ENCODE measurements around the gene KLHL41.

Gene KLHL41

DNA sequence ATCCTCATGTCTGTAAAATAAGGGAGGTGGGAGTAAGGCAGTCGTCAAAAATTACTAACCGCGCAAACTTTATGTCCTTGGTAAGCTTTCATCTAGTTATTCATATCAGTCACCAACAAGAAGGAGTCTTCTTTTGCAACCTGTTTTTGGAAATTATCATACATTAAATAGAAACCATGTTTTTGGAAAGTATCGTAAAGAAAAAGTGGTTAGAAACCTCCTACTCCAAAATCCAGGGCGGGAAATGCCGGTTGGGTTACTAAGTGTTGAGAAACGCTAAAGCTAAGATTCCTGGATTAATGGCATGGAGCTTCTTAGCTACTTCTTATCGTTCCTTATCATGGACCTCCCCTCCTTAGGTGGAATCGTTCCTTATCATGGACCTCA is 29.4 kb upstream of the KLHL41 start:
- H3K4me3 ChIP-seq (ENCODE audit: low read depth, low read length): peak overlapping the region; percentile 62
- DNase-seq (ENCODE audit: low read depth): no peak
- in situ Hi-C loops (cut with HindIII; ENCODE audit: low sequenced_read_pairs): no loop called here
- TF ChIP-seq, protein P1, sequence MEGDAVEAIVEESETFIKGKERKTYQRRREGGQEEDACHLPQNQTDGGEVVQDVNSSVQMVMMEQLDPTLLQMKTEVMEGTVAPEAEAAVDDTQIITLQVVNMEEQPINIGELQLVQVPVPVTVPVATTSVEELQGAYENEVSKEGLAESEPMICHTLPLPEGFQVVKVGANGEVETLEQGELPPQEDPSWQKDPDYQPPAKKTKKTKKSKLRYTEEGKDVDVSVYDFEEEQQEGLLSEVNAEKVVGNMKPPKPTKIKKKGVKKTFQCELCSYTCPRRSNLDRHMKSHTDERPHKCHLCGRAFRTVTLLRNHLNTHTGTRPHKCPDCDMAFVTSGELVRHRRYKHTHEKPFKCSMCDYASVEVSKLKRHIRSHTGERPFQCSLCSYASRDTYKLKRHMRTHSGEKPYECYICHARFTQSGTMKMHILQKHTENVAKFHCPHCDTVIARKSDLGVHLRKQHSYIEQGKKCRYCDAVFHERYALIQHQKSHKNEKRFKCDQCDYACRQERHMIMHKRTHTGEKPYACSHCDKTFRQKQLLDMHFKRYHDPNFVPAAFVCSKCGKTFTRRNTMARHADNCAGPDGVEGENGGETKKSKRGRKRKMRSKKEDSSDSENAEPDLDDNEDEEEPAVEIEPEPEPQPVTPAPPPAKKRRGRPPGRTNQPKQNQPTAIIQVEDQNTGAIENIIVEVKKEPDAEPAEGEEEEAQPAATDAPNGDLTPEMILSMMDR (IDR thresholded peaks at IDR 0.05; ENCODE audit: low read depth, low read length, missing control alignments): no peak

DNA sequence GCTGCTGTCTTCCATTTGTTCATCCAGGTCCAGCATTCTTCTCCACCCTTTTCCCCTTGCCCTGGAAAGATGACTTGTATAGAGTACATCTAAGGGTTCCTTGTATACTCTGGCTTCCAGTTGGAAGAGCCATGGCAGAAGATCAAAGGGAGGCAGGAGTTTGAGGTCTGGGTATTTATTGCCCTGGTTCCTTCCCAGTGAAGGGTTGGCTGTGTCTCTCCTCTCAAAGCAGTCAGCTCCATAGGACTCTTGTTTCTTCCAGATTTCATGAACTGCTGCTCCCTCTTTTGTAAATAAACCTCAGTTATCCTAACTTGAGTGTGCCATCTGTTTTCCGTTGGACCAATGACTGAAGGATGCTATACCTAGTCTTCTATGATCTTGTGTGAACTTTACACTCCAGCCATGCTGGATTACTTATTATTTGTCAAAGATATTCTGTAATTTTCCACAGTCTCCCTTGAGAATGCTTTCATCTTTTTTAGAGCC is 23.8 kb upstream of the KLHL41 start:
- in situ Hi-C loops (cut with HindIII; ENCODE audit: low sequenced_read_pairs): no loop called here
- no peak overlapping the region for H3K4me3 ChIP-seq (ENCODE audit: low read depth, low read length)
- DNase-seq (ENCODE audit: low read depth): no peak
- TF ChIP-seq, protein P1 (IDR thresholded peaks at IDR 0.05; ENCODE audit: low read depth, low read length, missing control alignments): no peak

DNA sequence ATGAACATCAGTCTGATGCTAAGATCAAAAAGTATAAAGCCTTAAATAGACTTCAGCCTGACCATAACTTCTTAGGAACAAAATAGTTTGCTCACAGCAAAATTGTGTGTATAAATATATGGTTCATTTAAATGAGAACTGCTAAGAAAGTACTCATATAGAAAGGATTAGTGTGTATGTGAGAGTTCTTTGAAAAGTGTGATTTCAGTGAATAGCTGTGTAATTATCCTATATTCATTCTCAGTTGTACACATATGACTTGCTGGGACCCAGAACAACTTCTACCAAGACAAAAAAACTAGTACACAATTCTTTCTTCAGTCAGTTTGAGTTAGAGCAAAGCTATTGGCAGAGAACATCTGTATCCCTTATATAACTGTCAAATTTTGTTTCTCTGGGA is 23.0 kb upstream of the KLHL41 start:
- TF ChIP-seq, protein P1 (IDR thresholded peaks at IDR 0.05; ENCODE audit: low read depth, low read length, missing control alignments): no peak
- DNase-seq (ENCODE audit: low read depth): no peak
- H3K4me3 ChIP-seq (ENCODE audit: low read depth, low read length): no peak overlapping the region
- in situ Hi-C loops (cut with HindIII; ENCODE audit: low sequenced_read_pairs): no loop called here

DNA sequence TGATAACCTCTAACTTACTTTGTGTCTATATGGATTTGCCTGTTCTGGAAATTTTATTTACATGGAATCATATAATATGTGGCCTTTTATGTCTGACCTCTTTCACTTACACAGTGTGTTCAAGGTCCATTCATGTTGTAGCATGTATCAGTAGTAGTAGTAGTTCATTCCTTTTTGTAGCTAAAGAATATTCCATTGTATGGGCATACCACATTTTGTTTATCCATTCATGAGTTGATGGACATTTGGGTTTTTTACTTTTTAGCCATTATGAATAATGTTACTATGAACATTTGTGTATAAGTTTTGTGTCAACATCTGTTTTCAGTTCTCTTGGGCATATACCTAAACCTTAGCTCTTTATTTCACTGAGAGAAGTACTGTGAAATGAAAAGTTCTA is 18.7 kb upstream of the KLHL41 start:
- no peak overlapping the region for H3K4me3 ChIP-seq (ENCODE audit: low read depth, low read length)
- in situ Hi-C loops (cut with HindIII; ENCODE audit: low sequenced_read_pairs): no loop called here
- DNase-seq (ENCODE audit: low read depth): no peak
- TF ChIP-seq, protein P1 (IDR thresholded peaks at IDR 0.05; ENCODE audit: low read depth, low read length, missing control alignments): no peak

DNA sequence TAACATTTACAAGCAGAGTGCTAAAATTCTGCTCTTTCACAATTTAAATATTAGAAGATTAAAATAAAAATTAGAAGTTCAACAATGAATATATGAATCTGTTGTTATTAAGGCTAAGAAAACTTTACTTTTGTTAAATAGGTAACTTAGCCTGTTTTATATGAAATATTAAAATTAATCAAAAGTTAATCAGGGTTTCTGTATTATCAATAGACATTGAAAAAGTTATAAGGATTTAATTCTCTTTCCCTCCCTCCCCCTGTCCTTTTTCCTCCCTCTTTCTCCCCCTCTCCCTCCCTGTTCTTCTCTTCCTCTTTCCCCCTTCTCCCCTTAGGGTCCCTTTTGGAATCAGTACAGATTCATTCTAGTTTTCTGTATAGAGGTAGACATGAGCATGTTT is 18.1 kb upstream of the KLHL41 start:
- TF ChIP-seq, protein P1 (IDR thresholded peaks at IDR 0.05; ENCODE audit: low read depth, low read length, missing control alignments): no peak
- DNase-seq (ENCODE audit: low read depth): no peak
- no peak overlapping the region for H3K4me3 ChIP-seq (ENCODE audit: low read depth, low read length)
- in situ Hi-C loops (cut with HindIII; ENCODE audit: low sequenced_read_pairs): no loop called here

DNA sequence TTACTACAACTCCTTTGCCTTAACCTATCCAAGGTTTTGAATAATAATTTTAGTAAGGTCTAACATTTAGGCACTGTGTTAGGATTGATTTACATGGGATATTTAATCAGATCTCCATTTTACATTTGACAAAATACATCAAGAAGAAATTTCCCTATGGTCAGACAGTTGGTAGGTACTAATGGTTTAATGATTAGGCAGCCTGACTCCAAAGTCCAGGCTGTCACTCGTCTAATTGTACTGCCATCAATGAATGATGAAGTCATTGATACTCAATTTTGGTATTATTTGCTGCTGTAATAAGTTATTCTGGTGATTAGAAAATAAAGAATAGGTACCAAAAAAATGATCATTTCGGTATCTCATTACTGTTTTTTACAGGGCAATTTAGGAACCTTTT is 16.1 kb upstream of the KLHL41 start:
- in situ Hi-C loops (cut with HindIII; ENCODE audit: low sequenced_read_pairs): no loop called here

More for the DNA sequence above, 16.1 kb upstream of the KLHL41 start:
- DNase-seq (ENCODE audit: low read depth): no peak
- H3K4me3 ChIP-seq (ENCODE audit: low read depth, low read length): no peak overlapping the region
- TF ChIP-seq, protein P1 (IDR thresholded peaks at IDR 0.05; ENCODE audit: low read depth, low read length, missing control alignments): no peak
